ENCODE data around the gene ILKAP.

DNA sequence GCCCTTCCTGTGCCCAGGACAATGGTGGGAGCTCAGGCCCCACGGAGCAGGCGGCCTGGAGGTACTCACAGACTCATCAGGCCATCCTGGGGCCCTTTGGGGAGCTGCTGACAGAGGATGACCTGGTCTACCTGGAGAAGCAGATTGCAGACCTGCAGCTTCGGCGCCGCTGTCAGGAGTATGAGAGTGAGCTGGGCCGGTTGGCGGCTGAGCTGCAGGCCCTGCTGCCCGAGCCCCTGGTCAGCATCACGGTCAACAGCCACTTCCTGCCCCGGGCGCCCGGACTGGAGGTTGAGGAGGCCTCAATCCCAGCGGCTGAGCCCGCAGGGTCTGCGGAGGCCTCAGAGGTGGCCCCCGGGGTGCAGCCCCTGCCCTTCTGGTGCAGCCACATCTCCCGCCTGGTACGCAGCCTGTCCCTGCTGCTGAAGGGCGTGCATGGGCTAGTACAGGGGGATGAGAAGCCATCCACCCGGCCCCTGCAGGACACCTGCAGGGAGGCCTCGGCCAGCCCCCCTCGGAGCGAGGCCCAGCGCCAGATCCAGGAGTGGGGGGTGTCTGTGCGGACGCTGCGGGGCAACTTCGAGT, 73.3 kb downstream of the ILKAP start:
- TF ChIP-seq, protein P1, sequence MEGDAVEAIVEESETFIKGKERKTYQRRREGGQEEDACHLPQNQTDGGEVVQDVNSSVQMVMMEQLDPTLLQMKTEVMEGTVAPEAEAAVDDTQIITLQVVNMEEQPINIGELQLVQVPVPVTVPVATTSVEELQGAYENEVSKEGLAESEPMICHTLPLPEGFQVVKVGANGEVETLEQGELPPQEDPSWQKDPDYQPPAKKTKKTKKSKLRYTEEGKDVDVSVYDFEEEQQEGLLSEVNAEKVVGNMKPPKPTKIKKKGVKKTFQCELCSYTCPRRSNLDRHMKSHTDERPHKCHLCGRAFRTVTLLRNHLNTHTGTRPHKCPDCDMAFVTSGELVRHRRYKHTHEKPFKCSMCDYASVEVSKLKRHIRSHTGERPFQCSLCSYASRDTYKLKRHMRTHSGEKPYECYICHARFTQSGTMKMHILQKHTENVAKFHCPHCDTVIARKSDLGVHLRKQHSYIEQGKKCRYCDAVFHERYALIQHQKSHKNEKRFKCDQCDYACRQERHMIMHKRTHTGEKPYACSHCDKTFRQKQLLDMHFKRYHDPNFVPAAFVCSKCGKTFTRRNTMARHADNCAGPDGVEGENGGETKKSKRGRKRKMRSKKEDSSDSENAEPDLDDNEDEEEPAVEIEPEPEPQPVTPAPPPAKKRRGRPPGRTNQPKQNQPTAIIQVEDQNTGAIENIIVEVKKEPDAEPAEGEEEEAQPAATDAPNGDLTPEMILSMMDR (IDR thresholded peaks at IDR 0.05 in 2 of 3, conservative IDR thresholded peaks at IDR 0.05 in 1 of 3; ENCODE audit: borderline replicate concordance in 1 of 3, insufficient read depth in 1 of 3, low read depth in 2 of 3, low read length in 2 of 3) = no peak
- TF ChIP-seq, protein P2, sequence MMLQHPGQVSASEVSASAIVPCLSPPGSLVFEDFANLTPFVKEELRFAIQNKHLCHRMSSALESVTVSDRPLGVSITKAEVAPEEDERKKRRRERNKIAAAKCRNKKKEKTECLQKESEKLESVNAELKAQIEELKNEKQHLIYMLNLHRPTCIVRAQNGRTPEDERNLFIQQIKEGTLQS (IDR thresholded peaks at IDR 0.05) = no peak
- TF ChIP-seq POLR2AphosphoS5 (IDR thresholded peaks at IDR 0.05; ENCODE audit: low read depth, low read length) (no peak), RAD21 (IDR thresholded peaks at IDR 0.05; ENCODE audit: low read depth) (no peak), ELF1 (IDR thresholded peaks at IDR 0.05; ENCODE audit: borderline replicate concordance, low read depth) (no peak), POLR2A (IDR thresholded peaks at IDR 0.05; ENCODE audit: borderline replicate concordance, extremely low read depth, insufficient read depth, insufficient read length) (no peak), SP1 (IDR thresholded peaks at IDR 0.05; ENCODE audit: low read depth) (no peak), EZH2phosphoT487 (IDR thresholded peaks at IDR 0.05; ENCODE audit: borderline replicate concordance) (no peak), EGR1 (IDR thresholded peaks at IDR 0.05; ENCODE audit: low read depth) (no peak), CBX3 (IDR thresholded peaks at IDR 0.05; ENCODE audit: low read depth) (no peak), ZNF274 (IDR thresholded peaks at IDR 0.05; ENCODE audit: low read depth, low read length) (no peak)
- TF ChIP-seq, protein P3, sequence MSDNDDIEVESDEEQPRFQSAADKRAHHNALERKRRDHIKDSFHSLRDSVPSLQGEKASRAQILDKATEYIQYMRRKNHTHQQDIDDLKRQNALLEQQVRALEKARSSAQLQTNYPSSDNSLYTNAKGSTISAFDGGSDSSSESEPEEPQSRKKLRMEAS (IDR thresholded peaks at IDR 0.05) = no peak
- TF ChIP-seq, protein P4, sequence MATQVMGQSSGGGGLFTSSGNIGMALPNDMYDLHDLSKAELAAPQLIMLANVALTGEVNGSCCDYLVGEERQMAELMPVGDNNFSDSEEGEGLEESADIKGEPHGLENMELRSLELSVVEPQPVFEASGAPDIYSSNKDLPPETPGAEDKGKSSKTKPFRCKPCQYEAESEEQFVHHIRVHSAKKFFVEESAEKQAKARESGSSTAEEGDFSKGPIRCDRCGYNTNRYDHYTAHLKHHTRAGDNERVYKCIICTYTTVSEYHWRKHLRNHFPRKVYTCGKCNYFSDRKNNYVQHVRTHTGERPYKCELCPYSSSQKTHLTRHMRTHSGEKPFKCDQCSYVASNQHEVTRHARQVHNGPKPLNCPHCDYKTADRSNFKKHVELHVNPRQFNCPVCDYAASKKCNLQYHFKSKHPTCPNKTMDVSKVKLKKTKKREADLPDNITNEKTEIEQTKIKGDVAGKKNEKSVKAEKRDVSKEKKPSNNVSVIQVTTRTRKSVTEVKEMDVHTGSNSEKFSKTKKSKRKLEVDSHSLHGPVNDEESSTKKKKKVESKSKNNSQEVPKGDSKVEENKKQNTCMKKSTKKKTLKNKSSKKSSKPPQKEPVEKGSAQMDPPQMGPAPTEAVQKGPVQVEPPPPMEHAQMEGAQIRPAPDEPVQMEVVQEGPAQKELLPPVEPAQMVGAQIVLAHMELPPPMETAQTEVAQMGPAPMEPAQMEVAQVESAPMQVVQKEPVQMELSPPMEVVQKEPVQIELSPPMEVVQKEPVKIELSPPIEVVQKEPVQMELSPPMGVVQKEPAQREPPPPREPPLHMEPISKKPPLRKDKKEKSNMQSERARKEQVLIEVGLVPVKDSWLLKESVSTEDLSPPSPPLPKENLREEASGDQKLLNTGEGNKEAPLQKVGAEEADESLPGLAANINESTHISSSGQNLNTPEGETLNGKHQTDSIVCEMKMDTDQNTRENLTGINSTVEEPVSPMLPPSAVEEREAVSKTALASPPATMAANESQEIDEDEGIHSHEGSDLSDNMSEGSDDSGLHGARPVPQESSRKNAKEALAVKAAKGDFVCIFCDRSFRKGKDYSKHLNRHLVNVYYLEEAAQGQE (IDR thresholded peaks at IDR 0.05; ENCODE audit: low read depth) = no peak
